Psoas muscle (tissue), 8 donors: ENCODE data around the gene CDK2AP2. TPM values are rescaled to one million over a fixed set of nuclear protein-coding genes. Genes with fewer than 3 reads are reported as not detected.

Experiments used
- ATAC-seq, 4 donors: fragments of 200-7000 bp; cut with Tn5 transposase; one replicate each; pipeline ENCODE4 v1.9.1; 2020; ENCODE audit warnings: moderate library complexity in 3 of 4, mild to moderate bottlenecking in 2 of 4
- DNase-seq, 2 donors: peaks; one replicate each; pipeline ENCODE4 v3.0.0-alpha.2; 2020
- H3K27ac ChIP-seq: fragments of 200-600 bp; one replicate; pipeline ENCODE4 v1.8.0; 2022
- H3K27me3 ChIP-seq, 3 donors: fragments of 200-600 bp in 1 of 3; one replicate each; pipeline versions ENCODE4 v1.6.1 to v1.8.0; 2013 to 2022; ENCODE audit warnings: low read length in 2 of 3, mild to moderate bottlenecking in 2 of 3, moderate library complexity in 1 of 3; ENCODE audit not compliant: insufficient read depth in 3 of 3
- H3K36me3 ChIP-seq, 2 donors: fragments of 200-600 bp in 1 of 2; one replicate each; pipeline versions ENCODE4 v1.6.1 to v1.8.0; 2013 to 2022; ENCODE audit warnings: low read depth in 1 of 2, mild to moderate bottlenecking in 1 of 2, moderate library complexity in 1 of 2; ENCODE audit not compliant: insufficient read depth in 1 of 2
- H3K4me1 ChIP-seq: fragments of 200-600 bp; one replicate; pipeline ENCODE4 v1.8.0; 2022
- H3K4me3 ChIP-seq: fragments of 200-600 bp; one replicate; pipeline ENCODE4 v1.8.0; 2022; ENCODE audit warnings: mild to moderate bottlenecking
- H3K9me3 ChIP-seq: fragments of 200-600 bp; one replicate; pipeline ENCODE4 v1.8.0; 2022
- WGBS, 3 donors: extraction: QIAGEN DNeasy Blood & Tissue Kit; methylation state at CpG; one replicate each; pipeline versions ENCODE4 v1.1.6 to v1.1.7; 2013; 5-methylcytosine and 5-hydroxymethylcytosine counted together
- intact Hi-C, 2 donors: fragments of 100-400 bp; cut with DNase I; formaldehyde crosslinking; loops; one replicate each; pipeline versions ENCODE4 v1.11.0 to v1.14.2; 2022
- polyA plus RNA-seq, 3 donors: library from polyadenylated mRNA; stranded (reverse); fragments of 200-250 nt; gene quantifications; one replicate each; pipeline ENCODE4 v1.2.3, GENCODE V29; 2013
- total RNA-seq, 4 donors: library from RNA; stranded (reverse); fragmentation: NEBNext Ultra II Directional in 2 of 4; extraction: Animal tissue kit (Norgen Biotek cat#: 25700) in 2 of 4; gene quantifications; one replicate each; pipeline versions ENCODE4 v1.2.1 to v1.2.4, GENCODE V29; 2021 to 2023
- TF ChIP-seq, protein P1 (sequence below): fragments of 200-600 bp; IDR thresholded peaks from one replicate; pipeline ENCODE4 v1.8.0; 2022; ENCODE audit warnings: antibody characterized with exemption
- donor health status: healthy with polysubstance abuse.
- donor health status: DM: no; HTN: no; CAD: no; lungs with moderate emphysema.
- donor health status: Bipolar disorder and iron deficiency.
- donor health status: healthy.
- donor health status: DM: yes; HTN: yes; CAD: no.
- donor health status: DM: no; HTN: no; CAD: no.
- donor health status: DM: no; HTN: no; CAD: no.
- donor health status: DM: yes; HTN: yes; CAD: no.

CDK2AP2 gene
- total and polyA plus RNA-seq, 7 donors = 16.3 to 72.3 (median 18.5) TPM

DNA sequence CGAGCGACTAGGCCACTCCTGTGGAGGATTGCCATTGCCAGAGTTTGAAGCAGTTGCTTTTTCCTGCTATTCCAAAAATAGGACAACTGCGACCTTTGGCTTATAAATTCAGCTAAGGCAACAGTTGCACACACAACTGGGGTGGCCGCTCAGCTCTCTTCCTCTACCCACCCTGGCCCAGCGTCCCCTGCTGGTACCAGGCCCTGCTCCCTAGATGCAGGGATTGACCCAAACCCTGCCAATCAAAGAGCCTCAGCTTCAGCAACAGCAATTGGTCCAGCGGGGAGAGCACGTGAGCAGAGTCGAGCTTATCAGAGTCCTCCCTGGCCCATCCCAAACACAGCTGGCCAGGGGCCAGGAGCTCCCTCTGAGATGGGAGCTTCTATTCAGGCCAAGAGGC, 37.3 kb upstream of the CDK2AP2 start:
- Histone ChIP-seq H3K4me1 (no peaks in the 10 kb centered on the region), H3K27me3 (no peaks in the 10 kb centered on the region), H3K36me3 (no peaks in the 10 kb centered on the region), H3K4me3 (no peak overlapping the region), H3K27ac (peak overlapping the region; percentile 52), H3K9me3 (no peaks in the 10 kb centered on the region)
- intact Hi-C loops = no loop called here
- DNase-seq = peak in 1 of 2 donors; percentile 25
- ATAC-seq = peak in 1 of 4 donors; percentile 35
- TF ChIP-seq, protein P1, sequence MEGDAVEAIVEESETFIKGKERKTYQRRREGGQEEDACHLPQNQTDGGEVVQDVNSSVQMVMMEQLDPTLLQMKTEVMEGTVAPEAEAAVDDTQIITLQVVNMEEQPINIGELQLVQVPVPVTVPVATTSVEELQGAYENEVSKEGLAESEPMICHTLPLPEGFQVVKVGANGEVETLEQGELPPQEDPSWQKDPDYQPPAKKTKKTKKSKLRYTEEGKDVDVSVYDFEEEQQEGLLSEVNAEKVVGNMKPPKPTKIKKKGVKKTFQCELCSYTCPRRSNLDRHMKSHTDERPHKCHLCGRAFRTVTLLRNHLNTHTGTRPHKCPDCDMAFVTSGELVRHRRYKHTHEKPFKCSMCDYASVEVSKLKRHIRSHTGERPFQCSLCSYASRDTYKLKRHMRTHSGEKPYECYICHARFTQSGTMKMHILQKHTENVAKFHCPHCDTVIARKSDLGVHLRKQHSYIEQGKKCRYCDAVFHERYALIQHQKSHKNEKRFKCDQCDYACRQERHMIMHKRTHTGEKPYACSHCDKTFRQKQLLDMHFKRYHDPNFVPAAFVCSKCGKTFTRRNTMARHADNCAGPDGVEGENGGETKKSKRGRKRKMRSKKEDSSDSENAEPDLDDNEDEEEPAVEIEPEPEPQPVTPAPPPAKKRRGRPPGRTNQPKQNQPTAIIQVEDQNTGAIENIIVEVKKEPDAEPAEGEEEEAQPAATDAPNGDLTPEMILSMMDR = no peak
- WGBS, 3 donors = 23 to 36% (median 32%) methylated on average over 8 of the region's 8 CpGs

DNA sequence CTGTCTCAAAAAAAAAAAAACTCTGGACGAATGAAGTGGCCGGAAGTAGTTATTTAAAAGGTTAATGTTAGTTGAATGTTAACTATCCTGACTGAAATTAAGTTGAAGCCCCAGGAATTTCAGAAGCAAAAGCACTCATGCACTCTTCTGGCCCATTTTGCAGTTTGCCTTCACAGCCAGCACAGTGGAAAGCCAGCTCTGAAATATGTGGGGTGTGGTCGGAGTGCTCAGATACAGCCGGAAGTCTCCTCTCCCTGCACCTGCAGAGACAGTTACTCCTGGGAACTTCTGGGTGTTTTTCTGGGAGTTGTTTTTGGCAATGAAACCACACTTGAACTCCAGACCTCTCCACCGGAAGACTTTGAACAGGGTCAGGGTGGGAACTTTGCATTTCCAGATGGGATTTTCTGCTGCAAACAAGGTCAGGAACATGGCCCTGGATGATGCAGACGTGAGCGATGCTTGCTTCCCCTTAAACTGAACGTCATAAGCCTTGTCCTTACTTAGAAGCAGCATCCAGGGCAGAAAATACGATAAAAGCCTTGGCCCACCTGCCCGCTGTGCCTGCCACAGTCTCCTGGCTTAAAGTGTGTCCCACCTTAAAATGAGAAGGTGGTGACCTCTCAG, 36.8 kb upstream of the CDK2AP2 start:
- no peak overlapping the region for H3K4me3 ChIP-seq
- TF ChIP-seq, protein P1 = no peak
- intact Hi-C loops = no loop called here
- H3K4me1 ChIP-seq = no peaks in the 10 kb centered on the region
- peak overlapping the region; percentile 52 for H3K27ac ChIP-seq
- ATAC-seq (no peak), DNase-seq (no peak)
- no peaks in the 10 kb centered on the region for H3K27me3 ChIP-seq
- no peaks in the 10 kb centered on the region for H3K36me3 ChIP-seq
- no peaks in the 10 kb centered on the region for H3K9me3 ChIP-seq
- WGBS, 3 donors = 60 to 66% (median 64%) methylated on average over 10 of the region's 10 CpGs

DNA sequence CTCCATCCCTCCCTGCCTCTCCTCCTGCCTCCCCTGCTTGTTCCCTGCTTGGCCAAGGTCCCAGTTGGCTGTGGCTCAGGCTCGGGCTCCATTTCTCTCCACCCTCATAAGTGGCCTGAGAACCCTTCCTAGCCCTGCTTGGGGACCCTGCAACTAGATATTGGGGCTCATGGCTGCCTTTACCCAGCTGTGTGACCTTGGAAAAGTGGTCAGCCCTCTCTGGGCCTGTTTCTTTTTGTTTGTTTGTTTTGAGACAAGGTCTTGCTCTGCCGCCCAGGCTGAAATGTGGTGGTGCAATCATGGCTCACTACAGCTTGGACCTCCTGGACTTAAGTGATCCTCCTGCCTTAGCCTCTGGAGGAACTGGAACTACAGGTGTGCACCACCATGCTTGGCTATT, 35.6 kb upstream of the CDK2AP2 start:
- Histone ChIP-seq H3K27me3 (no peaks in the 10 kb centered on the region), H3K9me3 (no peaks in the 10 kb centered on the region), H3K4me3 (no peak overlapping the region), H3K36me3 (no peaks in the 10 kb centered on the region), H3K4me1 (no peaks in the 10 kb centered on the region), H3K27ac (no peak overlapping the region)
- ATAC-seq = no peak
- no peak for DNase-seq
- TF ChIP-seq, protein P1 = no peak
- intact Hi-C loops = no loop called here
- WGBS, 3 donors = 50 to 56% (median 51%) methylated on average over 2 of the region's 2 CpGs

DNA sequence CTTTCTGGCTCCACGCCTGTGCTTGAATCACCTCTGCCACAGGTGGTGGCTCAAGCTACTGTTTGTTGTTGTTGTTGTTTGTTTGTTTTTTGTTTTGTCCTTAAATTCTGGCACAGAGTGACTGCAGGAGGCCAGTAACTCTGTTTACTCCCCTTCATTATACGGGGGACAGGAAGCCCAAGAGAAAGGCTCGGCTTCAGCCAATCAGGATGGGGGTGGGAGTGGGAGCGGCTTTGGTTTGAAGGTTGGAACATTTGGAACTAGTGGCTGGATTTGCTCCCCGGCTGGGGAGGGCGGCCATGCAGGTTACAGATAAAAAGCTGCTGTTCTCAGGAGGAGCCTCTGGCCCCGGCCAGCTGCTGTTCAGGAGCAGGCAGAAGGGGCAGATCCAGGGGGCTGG, 35.0 kb upstream of the CDK2AP2 start:
- DNase-seq (no peak), ATAC-seq (no peak)
- WGBS, 3 donors = 60 to 70% (median 60%) methylated on average over 6 to 7 of the region's 7 CpGs
- intact Hi-C loops = no loop called here
- Histone ChIP-seq H3K4me3 (no peak overlapping the region), H3K36me3 (no peaks in the 10 kb centered on the region), H3K27me3 (no peaks in the 10 kb centered on the region), H3K9me3 (no peaks in the 10 kb centered on the region), H3K27ac (no peak overlapping the region), H3K4me1 (no peaks in the 10 kb centered on the region)
- TF ChIP-seq, protein P1 = no peak

DNA sequence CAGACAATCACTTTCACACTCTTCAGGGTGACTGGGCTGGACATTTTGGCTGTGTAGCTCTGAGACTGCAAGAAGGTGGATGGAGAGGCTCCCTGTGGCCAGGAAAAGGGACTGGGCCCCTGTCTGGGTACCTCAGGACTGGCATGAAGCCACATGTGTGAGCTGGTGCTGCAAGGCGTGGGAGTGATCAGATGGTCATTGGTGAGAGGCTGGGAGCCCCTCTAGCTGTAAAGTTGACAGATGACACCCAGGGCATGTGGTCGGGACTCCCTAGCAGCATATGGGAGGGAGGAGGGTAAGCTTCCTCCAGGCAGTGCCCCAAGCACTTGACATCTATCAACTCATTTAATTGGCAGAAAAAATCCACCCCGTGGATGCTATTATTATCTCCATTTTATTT, 34.2 kb upstream of the CDK2AP2 start:
- 56 to 66% (median 58%) methylated on average over 3 of the region's 3 CpGs for WGBS, 3 donors
- no peaks in the 10 kb centered on the region for H3K4me1 ChIP-seq
- ATAC-seq = no peak
- no peaks in the 10 kb centered on the region for H3K36me3 ChIP-seq
- no peaks in the 10 kb centered on the region for H3K9me3 ChIP-seq
- TF ChIP-seq, protein P1 = no peak
- DNase-seq = no peak
- no peak overlapping the region for H3K27ac ChIP-seq
- intact Hi-C loops = no loop called here
- no peak overlapping the region for H3K4me3 ChIP-seq
- H3K27me3 ChIP-seq = no peaks in the 10 kb centered on the region
